AG08396 (cell line): Measurements from ENCODE around the gene ST3GAL2.
"Not testable (repeated sequence)": the region's sequence is repeated elsewhere in the genome, so short reads cannot be mapped to it uniquely, and the experiment has no call there.

Experiments used
- DNase-seq: peaks from one replicate; pipeline ENCODE4 v3.0.0; 2012; ENCODE audit warnings: low spot score, mixed read lengths

Gene ST3GAL2

GRCh38 chr16:70386289-70386986, 52.5 kb downstream of the ST3GAL2 start:
- not testable (repeated sequence) for DNase-seq

- no peak for DNase-seq
Measured at GRCh38 chr16:70383421-70383960, 55.4 kb downstream of the ST3GAL2 start.

- no peak for DNase-seq
Measured at GRCh38 chr16:70381604-70382342, 57.1 kb downstream of the ST3GAL2 start.

- peak; percentile 97 for DNase-seq
Measured at GRCh38 chr16:70380919-70381603, 57.8 kb downstream of the ST3GAL2 start.

- peak; percentile 82 for DNase-seq
Measured at GRCh38 chr16:70380248-70380918, 58.5 kb downstream of the ST3GAL2 start.

GRCh38 chr16:70378869-70379493, 59.9 kb downstream of the ST3GAL2 start:
- no peak for DNase-seq

- DNase-seq: no peak
Measured at GRCh38 chr16:70377782-70378181, 61.1 kb downstream of the ST3GAL2 start.

- DNase-seq: no peak
Measured at GRCh38 chr16:70375636-70376611, 63.0 kb downstream of the ST3GAL2 start.

- DNase-seq: no peak
Measured at GRCh38 chr16:70374213-70374612, 64.7 kb downstream of the ST3GAL2 start.

GRCh38 chr16:70372921-70373728, 65.8 kb downstream of the ST3GAL2 start:
- DNase-seq: no peak

- DNase-seq: no peak
Measured at GRCh38 chr16:70370924-70371323, 68.0 kb downstream of the ST3GAL2 start.

- not testable (repeated sequence) for DNase-seq
Measured at GRCh38 chr16:70370145-70370544, 68.8 kb downstream of the ST3GAL2 start.

- DNase-seq: no peak
Measured at GRCh38 chr16:70364399-70364798, 74.5 kb downstream of the ST3GAL2 start.

- DNase-seq: no peak
Measured at GRCh38 chr16:70359552-70359951, 79.3 kb downstream of the ST3GAL2 start.

- DNase-seq: no peak
Measured at GRCh38 chr16:70349783-70350182, 89.1 kb downstream of the ST3GAL2 start.

- no peak for DNase-seq
Measured at GRCh38 chr16:70348991-70349390, 89.9 kb downstream of the ST3GAL2 start.

GRCh38 chr16:70345840-70346239, 93.1 kb downstream of the ST3GAL2 start:
- DNase-seq: no peak

- DNase-seq: no peak
Measured at GRCh38 chr16:70342016-70342415, 96.9 kb downstream of the ST3GAL2 start.

GRCh38 chr16:70341600-70341999, 97.3 kb downstream of the ST3GAL2 start:
- DNase-seq: no peak

GRCh38 chr16:70337814-70338213, 101.1 kb downstream of the ST3GAL2 start:
- no peak for DNase-seq
